ENCODE results near the gene DAZL. TPM values are rescaled to one million over a fixed set of nuclear protein-coding genes. Genes with fewer than 3 reads are reported as not detected.

Gene DAZL
- total RNA-seq, 1 experiment from 2014 or later, result 3.9 TPM

DNA sequence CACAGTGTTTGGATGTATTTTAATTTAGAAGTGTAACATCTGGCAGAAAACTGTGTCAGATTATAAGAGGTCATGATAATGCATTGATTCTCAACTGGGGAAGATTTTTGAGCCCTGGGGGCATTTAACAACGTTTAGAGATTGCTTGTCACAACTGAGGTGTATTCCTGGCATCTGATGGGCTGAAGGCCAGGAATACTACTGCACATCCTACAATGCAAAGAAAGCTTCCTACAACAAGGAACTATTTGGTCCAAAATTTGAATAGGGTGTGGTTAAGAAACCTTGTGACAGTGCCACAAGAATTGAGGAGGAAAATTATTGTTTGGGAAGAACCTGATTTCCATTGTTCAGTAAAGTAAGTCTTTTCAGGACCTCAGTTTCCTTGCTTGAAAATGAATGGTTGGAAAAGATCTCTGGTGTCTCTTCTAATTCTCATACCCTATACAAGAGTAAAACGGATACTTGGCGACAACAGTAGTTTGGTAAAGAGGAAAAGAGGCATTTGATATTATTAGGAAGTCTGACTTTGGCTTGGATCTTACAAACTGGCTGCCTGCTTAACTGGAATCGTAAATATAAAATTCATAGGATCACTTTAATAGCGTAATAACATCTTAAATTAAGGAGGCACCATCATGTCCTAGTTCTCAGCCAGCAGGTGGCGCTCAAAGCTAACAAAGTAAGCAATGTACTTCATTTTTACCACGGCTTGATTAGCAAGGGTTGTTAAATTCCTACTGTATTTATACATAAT is 4.3 kb downstream of the DAZL start:
- H3K27me3 Mint-ChIP-seq (ENCODE audit: low read depth), result no peaks in the 10 kb centered on the region
- CTCF ChIA-PET, result interaction anchor here (0.7 to 2.7 kb wide), 7 partner anchors 24 to 446 kb away, joined by 3 to 17 read pairs (median 3); partner anchors contain the start of gene PLCL2
- H3K9me3 Mint-ChIP-seq, result peaks cover 3% of the 10 kb centered on the region
- DNase-seq (ENCODE audit: low spot score), result peak; percentile 78
- peaks cover 27% of the 10 kb centered on the region for H3K4me1 Mint-ChIP-seq
- H3K36me3 Mint-ChIP-seq, result peaks cover 12% of the 10 kb centered on the region
- no peak overlapping the region for H3K4me3 Mint-ChIP-seq
- no peak overlapping the region for H3K27ac Mint-ChIP-seq
- ATAC-seq, result peak; percentile 46; the same call in 1 of the 2 replicates
- TF ChIP-seq, protein P1, sequence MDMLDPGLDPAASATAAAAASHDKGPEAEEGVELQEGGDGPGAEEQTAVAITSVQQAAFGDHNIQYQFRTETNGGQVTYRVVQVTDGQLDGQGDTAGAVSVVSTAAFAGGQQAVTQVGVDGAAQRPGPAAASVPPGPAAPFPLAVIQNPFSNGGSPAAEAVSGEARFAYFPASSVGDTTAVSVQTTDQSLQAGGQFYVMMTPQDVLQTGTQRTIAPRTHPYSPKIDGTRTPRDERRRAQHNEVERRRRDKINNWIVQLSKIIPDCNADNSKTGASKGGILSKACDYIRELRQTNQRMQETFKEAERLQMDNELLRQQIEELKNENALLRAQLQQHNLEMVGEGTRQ (CRISPR knock-in tag; IDR thresholded peaks at IDR 0.05), result no peak
- no peak for TF ChIP-seq JAZF1 (CRISPR knock-in tag; IDR thresholded peaks at IDR 0.05)
- TF ChIP-seq, protein P2, sequence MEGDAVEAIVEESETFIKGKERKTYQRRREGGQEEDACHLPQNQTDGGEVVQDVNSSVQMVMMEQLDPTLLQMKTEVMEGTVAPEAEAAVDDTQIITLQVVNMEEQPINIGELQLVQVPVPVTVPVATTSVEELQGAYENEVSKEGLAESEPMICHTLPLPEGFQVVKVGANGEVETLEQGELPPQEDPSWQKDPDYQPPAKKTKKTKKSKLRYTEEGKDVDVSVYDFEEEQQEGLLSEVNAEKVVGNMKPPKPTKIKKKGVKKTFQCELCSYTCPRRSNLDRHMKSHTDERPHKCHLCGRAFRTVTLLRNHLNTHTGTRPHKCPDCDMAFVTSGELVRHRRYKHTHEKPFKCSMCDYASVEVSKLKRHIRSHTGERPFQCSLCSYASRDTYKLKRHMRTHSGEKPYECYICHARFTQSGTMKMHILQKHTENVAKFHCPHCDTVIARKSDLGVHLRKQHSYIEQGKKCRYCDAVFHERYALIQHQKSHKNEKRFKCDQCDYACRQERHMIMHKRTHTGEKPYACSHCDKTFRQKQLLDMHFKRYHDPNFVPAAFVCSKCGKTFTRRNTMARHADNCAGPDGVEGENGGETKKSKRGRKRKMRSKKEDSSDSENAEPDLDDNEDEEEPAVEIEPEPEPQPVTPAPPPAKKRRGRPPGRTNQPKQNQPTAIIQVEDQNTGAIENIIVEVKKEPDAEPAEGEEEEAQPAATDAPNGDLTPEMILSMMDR (IDR thresholded peaks at IDR 0.05), result peak; percentile 67
- POLR2A ChIA-PET, result interaction anchor here (0.5 kb wide), 1 partner anchor 274 kb away, joined by 5 read pairs; no protein-coding TSS in a partner anchor

DNA sequence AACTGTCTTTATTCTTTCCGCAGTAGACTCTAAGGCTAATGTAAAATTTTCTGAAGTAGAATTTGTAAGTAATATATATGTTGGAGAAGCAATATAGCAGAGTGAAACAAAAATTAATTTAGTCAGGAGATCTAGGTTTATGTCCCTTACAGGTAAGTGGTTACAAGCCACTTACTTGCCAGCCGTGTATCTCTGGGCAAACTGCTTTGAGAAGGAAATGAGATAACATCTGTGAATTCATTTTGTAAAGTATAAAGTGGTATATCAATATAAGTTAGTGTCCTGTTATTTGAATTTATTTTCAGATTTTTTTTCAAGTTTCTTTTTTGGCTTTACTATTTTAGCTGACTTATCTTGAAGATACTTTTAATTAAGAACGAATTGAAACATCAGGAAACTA is 5.5 kb downstream of the DAZL start:
- ChIA-PET POLR2A (no interaction called here), CTCF (interaction anchor here (1.1 to 1.5 kb wide), 2 partner anchors 272 to 285 kb away, joined by 3 read pairs; no protein-coding TSS in a partner anchor)
- H3K27me3 Mint-ChIP-seq (ENCODE audit: low read depth), result no peaks in the 10 kb centered on the region
- no peak for DNase-seq (ENCODE audit: low spot score)
- H3K4me1 Mint-ChIP-seq, result peaks cover 22% of the 10 kb centered on the region
- H3K9me3 Mint-ChIP-seq, result peaks cover 3% of the 10 kb centered on the region
- TF ChIP-seq, protein P3, sequence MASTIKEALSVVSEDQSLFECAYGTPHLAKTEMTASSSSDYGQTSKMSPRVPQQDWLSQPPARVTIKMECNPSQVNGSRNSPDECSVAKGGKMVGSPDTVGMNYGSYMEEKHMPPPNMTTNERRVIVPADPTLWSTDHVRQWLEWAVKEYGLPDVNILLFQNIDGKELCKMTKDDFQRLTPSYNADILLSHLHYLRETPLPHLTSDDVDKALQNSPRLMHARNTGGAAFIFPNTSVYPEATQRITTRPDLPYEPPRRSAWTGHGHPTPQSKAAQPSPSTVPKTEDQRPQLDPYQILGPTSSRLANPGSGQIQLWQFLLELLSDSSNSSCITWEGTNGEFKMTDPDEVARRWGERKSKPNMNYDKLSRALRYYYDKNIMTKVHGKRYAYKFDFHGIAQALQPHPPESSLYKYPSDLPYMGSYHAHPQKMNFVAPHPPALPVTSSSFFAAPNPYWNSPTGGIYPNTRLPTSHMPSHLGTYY (CRISPR knock-in tag; IDR thresholded peaks at IDR 0.05), result no peak
- TF ChIP-seq TEAD4 (CRISPR knock-in tag; IDR thresholded peaks at IDR 0.05), result no peak
- TF ChIP-seq, protein P4, sequence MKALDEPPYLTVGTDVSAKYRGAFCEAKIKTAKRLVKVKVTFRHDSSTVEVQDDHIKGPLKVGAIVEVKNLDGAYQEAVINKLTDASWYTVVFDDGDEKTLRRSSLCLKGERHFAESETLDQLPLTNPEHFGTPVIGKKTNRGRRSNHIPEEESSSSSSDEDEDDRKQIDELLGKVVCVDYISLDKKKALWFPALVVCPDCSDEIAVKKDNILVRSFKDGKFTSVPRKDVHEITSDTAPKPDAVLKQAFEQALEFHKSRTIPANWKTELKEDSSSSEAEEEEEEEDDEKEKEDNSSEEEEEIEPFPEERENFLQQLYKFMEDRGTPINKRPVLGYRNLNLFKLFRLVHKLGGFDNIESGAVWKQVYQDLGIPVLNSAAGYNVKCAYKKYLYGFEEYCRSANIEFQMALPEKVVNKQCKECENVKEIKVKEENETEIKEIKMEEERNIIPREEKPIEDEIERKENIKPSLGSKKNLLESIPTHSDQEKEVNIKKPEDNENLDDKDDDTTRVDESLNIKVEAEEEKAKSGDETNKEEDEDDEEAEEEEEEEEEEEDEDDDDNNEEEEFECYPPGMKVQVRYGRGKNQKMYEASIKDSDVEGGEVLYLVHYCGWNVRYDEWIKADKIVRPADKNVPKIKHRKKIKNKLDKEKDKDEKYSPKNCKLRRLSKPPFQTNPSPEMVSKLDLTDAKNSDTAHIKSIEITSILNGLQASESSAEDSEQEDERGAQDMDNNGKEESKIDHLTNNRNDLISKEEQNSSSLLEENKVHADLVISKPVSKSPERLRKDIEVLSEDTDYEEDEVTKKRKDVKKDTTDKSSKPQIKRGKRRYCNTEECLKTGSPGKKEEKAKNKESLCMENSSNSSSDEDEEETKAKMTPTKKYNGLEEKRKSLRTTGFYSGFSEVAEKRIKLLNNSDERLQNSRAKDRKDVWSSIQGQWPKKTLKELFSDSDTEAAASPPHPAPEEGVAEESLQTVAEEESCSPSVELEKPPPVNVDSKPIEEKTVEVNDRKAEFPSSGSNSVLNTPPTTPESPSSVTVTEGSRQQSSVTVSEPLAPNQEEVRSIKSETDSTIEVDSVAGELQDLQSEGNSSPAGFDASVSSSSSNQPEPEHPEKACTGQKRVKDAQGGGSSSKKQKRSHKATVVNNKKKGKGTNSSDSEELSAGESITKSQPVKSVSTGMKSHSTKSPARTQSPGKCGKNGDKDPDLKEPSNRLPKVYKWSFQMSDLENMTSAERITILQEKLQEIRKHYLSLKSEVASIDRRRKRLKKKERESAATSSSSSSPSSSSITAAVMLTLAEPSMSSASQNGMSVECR (CRISPR knock-in tag; IDR thresholded peaks at IDR 0.05; ENCODE audit: borderline replicate concordance), result no peak
- TF ChIP-seq RELA (CRISPR knock-in tag; IDR thresholded peaks at IDR 0.05; ENCODE audit: borderline replicate concordance), result no peak
- TF ChIP-seq, protein P5, sequence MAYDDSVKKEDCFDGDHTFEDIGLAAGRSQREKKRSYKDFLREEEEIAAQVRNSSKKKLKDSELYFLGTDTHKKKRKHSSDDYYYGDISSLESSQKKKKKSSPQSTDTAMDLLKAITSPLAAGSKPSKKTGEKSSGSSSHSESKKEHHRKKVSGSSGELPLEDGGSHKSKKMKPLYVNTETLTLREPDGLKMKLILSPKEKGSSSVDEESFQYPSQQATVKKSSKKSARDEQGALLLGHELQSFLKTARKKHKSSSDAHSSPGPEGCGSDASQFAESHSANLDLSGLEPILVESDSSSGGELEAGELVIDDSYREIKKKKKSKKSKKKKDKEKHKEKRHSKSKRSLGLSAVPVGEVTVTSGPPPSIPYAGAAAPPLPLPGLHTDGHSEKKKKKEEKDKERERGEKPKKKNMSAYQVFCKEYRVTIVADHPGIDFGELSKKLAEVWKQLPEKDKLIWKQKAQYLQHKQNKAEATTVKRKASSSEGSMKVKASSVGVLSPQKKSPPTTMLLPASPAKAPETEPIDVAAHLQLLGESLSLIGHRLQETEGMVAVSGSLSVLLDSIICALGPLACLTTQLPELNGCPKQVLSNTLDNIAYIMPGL (CRISPR knock-in tag; IDR thresholded peaks at IDR 0.05), result no peak
- TF ChIP-seq, protein P6, sequence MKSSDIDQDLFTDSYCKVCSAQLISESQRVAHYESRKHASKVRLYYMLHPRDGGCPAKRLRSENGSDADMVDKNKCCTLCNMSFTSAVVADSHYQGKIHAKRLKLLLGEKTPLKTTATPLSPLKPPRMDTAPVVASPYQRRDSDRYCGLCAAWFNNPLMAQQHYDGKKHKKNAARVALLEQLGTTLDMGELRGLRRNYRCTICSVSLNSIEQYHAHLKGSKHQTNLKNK (CRISPR knock-in tag; IDR thresholded peaks at IDR 0.05), result no peak
- TF ChIP-seq, protein P7, sequence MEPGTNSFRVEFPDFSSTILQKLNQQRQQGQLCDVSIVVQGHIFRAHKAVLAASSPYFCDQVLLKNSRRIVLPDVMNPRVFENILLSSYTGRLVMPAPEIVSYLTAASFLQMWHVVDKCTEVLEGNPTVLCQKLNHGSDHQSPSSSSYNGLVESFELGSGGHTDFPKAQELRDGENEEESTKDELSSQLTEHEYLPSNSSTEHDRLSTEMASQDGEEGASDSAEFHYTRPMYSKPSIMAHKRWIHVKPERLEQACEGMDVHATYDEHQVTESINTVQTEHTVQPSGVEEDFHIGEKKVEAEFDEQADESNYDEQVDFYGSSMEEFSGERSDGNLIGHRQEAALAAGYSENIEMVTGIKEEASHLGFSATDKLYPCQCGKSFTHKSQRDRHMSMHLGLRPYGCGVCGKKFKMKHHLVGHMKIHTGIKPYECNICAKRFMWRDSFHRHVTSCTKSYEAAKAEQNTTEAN (CRISPR knock-in tag; IDR thresholded peaks at IDR 0.05), result no peak
- TF ChIP-seq, protein P8, sequence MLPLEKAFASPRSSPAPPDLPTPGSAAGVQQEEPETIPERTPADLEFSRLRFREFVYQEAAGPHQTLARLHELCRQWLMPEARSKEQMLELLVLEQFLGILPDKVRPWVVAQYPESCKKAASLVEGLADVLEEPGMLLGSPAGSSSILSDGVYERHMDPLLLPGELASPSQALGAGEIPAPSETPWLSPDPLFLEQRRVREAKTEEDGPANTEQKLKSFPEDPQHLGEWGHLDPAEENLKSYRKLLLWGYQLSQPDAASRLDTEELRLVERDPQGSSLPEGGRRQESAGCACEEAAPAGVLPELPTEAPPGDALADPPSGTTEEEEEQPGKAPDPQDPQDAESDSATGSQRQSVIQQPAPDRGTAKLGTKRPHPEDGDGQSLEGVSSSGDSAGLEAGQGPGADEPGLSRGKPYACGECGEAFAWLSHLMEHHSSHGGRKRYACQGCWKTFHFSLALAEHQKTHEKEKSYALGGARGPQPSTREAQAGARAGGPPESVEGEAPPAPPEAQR (CRISPR knock-in tag; IDR thresholded peaks at IDR 0.05), result no peak
- no peak for ATAC-seq
- no peak overlapping the region for H3K4me3 Mint-ChIP-seq
- H3K27ac Mint-ChIP-seq, result no peak overlapping the region
- H3K36me3 Mint-ChIP-seq, result peaks cover 6% of the 10 kb centered on the region
